HG03520 (cell line): Measurements from ENCODE around the gene KIF4A.

Source experiments
- ATAC-seq: cut with Tn5 transposase; IDR thresholded peaks from one replicate; pipeline ENCODE4 v1.9.1; 2021; ENCODE audit warnings: mild to moderate bottlenecking, moderate library complexity; ENCODE audit not compliant: unreplicated experiment

Gene KIF4A

DNA sequence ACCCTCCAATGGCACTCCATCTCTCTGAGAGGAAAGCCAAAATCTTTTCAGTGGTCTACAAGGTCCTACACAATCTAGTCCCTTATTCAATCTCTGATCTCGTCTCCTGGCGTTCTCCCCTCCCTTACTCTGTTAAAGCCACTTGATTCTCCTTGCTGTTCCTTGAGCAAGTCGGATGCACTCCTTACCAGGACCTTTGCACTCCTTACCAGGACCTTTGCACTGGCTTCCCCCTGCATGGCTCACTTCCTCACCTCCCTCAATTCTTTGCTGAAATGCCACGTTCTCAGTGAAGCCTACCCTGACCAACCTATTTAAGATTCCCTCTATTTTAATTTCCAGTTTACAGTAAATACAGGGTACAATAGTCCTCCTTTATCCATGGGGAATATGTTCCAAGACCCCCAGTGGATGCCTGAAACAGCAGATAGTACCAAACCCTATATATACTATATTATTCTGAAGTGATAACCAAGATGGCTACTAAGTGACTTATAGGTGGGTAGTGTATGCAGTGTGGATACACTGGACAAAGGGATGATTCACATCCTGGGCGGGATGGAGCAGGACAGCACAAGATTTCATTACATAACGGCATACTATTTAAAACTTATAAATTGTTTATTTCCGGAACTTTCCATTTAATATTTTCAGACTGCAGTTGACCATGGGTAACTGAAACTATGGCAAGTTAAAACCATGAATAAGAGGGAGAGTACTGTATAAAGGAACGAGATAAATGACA is 148.2 kb downstream of the KIF4A start:
- no peak for ATAC-seq

DNA sequence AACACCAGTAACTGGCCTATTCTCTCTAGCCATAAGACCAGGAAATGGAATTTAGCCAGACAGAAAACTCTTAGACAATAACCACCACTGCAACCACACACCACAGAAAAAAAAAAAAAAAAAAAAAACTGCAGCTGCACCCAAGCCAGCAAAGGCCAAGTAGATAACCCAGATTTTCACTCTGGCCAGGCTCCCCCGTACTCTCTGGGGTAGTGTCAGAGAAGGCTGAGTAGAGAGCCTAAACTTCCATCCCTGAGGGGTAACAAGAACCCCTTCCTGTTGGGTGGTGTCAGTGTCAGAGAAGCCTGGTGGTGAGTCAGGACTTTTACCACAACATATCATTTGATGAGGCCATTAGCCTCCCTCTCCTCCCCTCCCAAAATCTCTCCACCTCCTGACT is 149.1 kb downstream of the KIF4A start:
- no peak for ATAC-seq

DNA sequence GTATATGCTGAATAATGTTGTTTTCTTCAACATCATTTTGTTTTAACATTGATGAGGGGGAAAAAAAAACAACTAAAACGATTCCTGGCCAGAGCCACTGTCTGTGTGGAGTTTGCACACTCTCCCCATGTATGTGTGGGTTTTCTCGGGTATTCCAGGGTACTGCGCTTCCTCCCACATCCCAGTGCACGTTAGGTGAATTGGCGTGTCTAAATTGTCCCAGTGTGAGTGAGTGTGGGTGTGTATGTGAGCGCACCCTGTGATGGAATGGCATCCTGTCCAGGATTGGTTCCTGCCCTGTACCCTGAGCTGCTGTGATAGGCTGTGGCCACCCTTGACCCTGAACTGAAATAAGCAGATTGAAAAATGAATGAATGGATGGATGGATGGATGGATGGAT is 152.3 kb downstream of the KIF4A start:
- no peak for ATAC-seq

DNA sequence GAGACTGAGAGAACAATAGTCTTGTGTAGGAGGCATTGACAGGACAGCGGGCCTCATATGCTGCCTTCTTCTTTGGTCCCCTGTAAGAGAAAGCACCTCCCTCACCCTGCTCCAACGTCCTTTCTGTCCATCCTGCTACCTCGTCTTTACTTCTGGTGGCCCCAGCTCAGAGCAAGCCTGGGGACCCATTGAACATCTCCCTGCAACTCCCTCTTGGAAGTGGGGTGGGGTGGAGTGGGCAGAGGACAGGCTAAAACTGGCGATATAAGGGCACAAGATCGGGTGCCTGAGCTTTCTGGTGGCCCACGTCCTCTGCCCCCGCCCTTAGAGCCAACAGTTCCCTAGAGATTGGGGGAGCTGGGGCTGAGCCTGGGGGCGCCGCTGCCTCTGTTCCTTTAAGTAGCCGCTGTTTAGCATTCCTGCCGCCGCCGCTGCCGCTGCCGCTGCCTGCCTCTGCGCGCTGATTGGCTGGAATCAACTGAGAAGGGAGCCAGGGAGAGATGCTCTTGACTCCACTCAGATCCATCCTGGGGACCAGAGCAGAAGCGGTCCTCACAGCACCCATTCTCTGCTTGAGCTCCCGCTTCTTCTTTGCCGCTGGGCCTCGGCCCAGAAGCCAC is 154.5 kb downstream of the KIF4A start, which contains the start of gene DLG3:
Gene DLG3, plus strand, starts transcription at position 510 of the 620 bp plus-strand sequence. CDS start 367 bp downstream, outside the sequence.
- ATAC-seq: no peak

- no peak for ATAC-seq
These were observed 155.2 kb downstream of the KIF4A start for GRCh38 chrX:70444946-70445656.

- no peak for ATAC-seq
These were observed 156.0 kb downstream of the KIF4A start for GRCh38 chrX:70445951-70446350.

GRCh38 chrX:70446380-70447350 is 156.8 kb downstream of the KIF4A start:
- no peak for ATAC-seq

- ATAC-seq: no peak
These were observed 159.6 kb downstream of the KIF4A start for GRCh38 chrX:70449457-70449966.

DNA sequence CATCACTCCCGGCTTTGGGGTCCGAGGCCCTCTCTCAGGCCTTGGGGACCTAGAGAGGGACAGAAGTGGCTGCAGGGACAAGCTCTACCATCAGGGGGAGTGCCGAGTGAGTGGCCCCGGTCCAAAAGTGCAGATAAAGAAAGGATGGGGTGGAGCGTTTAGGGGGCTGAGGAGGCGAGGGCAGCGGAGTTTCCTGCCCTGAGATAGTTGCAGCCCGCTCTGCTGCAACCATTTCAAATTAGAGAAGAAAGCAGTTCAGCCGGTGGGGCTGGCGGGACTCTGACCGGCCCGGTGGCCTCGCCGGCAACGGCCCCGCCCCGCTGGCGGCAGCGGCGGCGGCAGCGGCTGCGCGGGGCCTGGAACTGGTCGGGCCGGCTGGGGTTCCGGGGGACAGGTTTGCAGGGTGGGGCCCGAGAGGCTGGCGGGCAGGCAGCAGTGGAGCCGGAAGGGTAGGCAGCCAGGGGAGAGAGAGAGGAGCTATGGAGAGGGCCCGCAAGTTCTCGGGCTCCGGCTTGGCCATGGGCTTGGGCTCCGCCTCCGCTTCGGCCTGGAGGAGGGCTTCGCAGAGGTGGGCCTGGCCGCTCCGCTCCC is 162.3 kb downstream of the KIF4A start:
- peak; percentile 33 for ATAC-seq

- ATAC-seq: no peak
These were observed 163.2 kb downstream of the KIF4A start for GRCh38 chrX:70453024-70453618.

GRCh38 chrX:70454441-70455365 is 164.8 kb downstream of the KIF4A start:
- ATAC-seq: peak; percentile 30

DNA sequence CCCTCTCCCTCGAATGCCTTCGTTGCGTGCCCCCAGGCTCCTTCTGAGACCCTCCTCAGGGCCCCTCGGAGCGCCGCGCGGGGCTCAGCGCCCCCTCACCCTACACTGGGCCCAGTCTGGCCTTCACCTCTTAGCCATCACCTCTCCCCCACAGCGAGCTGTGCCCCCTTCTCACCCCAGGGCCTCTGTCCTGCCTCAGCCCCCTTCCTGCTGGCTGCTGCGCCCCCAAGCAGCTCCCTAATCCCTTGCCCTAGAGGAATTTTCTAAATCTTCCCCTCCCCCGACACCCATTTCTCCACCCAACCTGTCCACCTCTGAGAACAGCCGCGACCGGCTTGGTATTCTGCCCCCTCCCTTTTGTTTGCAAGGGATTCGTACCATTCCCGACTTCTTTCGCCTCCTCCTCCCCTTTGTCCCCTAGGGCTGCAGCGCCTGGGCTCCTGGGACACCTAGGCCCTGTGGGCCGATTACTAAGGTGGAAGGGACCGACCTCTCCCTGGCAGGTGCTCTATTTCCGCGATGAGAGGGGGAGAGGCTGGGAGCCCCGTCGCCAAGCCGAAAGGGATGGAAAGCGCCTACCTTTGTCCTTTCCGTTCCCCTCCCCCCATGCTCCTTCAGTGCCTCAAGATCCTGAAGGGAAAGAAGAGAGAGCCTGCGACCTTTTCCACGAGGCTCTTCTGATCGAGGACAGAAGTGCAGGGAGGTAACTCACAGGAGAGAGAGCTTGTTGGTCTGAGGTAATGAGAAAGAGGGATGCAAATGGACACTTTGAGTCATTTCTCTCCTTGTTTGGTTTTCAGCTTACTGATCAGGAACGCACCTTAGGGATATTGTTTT is 165.7 kb downstream of the KIF4A start:
- no peak for ATAC-seq

DNA sequence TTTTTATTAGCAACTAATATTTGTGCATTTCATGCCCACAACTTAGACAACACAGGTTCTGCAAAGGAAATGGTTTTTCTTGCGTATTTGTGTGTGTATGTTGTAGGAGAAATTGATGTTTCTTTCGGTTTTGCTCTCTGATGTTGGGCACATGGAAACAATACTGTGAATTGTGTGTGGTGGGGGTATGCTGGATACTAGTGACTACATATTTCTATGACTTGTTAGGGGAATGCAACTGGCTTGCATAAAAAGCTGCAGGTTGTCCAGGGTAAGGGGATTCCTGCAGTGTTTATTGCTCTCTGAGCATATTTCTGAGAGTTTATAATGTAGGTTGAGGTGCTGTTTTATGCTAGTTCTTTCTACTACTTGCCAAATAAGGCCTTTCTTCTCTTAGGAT is 166.4 kb downstream of the KIF4A start:
- no peak for ATAC-seq

DNA sequence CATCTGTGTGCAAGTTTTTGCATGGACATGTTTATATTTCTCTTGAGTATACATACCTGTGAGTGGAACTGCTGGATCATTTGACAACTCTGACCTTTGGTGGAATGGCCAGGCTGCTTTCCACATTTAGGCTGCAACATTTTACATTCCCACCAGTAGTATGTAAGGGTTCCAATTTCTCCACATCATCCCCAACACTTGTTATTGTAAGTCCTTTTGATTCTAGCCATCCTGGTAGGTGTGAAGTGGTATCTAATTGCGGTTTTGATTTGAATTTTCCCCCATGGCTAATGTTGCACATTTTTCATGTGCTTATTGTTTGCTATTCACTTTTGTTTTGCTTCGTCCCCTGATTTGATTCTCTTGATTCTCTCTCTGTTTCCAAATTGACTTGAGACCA is 171.1 kb downstream of the KIF4A start:
- no peak for ATAC-seq

GRCh38 chrX:70464051-70464450 is 174.1 kb downstream of the KIF4A start:
- ATAC-seq: no peak

DNA sequence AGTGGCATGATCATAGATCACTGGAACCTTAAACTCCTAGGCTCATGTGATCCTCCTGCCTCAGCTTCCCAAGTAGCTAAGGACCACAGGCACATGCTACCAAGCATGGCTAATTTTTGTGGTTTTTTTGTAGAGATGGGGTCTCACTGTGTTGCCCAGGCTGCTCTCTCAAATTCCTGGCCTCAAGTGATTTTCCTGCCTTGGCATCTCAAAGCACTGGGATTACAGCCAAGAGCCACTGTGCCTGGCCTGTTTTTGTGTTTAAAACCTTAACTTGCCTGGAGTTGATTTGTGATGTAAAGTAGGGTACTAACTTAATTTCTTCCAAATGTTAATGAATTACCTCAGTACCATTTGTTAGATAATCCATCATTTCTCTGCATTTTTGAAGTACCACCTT is 177.1 kb downstream of the KIF4A start:
- no peak for ATAC-seq

GRCh38 chrX:70468709-70469108 is 178.8 kb downstream of the KIF4A start:
- ATAC-seq: no peak
